GM12892 (cell line): ENCODE measurements around the gene SPOCK2.
"Not testable (repeated sequence)": the region's sequence is repeated elsewhere in the genome, so short reads cannot be mapped to it uniquely, and the experiment has no call there.

Source experiments
- DNase-seq: peaks from one replicate; pipeline ENCODE4 v3.0.0; 2011; ENCODE audit not compliant: insufficient read length
- FAIRE-seq: peaks from 2 replicates; lab custom pipeline; 2011; peaks lifted over from hg19 to GRCh38; lab: Jason Lieb, UNC
- POLR2A ChIP-seq: IDR thresholded peaks from 2 replicates; pipeline ENCODE4 v1.6.1; 2011; ENCODE audit warnings: low read depth, low read length, control low read depth
- POLR2AphosphoS5 ChIP-seq: IDR thresholded peaks from 2 replicates; pipeline ENCODE4 v1.6.1; 2011; ENCODE audit warnings: low read depth, low read length, control low read depth
- TAF1 ChIP-seq: IDR thresholded peaks from 2 replicates; pipeline ENCODE4 v1.6.1; 2011; ENCODE audit warnings: low read depth, mild to moderate bottlenecking, control low read depth, low read length, borderline replicate concordance

The SPOCK2 gene

DNA sequence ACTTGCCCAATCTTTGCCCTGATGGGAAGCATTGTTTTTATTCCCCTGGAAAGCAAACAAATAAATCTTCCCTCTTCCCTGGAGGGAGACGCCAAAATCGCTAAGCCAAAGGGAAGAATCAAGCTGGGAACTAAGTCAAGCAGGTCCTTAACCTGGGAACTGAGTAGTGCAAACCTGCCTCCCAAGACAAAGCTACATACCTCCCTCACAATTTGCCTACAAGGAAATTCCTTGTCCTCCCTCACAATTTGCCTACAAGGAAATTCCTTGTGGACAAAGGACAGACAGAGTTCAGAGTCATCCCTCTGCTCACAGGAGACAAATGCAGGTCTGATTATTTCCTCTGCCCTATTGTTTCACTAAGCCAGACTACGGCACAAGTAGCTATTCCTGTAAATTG, 50.5 kb downstream of the SPOCK2 start:
- FAIRE-seq: no peak
- TF ChIP-seq TAF1 (no peak), POLR2A (no peak), POLR2AphosphoS5 (no peak)
- DNase-seq: no peak

DNA sequence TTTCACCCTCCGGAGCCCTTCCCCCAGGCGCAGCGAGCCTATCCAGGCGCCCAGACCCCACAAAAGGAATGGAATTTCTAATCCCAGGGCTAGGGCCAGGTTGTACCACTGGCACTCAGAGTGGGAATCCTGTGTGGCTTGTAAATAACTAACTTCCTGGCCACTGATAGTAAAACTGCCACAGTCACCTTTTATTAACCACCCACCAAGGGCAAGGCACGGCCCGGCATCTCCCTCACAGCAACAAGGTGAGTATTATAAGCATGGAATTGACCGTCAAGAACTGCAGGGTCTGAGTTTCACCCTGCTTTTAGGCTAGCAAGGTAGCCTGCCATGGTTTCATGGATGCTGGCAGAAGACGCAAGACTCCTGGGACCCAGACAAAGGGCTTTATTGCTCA, 51.1 kb downstream of the SPOCK2 start:
- no peak for DNase-seq
- TF ChIP-seq POLR2A (no peak), POLR2AphosphoS5 (no peak), TAF1 (no peak)
- FAIRE-seq: no peak

DNA sequence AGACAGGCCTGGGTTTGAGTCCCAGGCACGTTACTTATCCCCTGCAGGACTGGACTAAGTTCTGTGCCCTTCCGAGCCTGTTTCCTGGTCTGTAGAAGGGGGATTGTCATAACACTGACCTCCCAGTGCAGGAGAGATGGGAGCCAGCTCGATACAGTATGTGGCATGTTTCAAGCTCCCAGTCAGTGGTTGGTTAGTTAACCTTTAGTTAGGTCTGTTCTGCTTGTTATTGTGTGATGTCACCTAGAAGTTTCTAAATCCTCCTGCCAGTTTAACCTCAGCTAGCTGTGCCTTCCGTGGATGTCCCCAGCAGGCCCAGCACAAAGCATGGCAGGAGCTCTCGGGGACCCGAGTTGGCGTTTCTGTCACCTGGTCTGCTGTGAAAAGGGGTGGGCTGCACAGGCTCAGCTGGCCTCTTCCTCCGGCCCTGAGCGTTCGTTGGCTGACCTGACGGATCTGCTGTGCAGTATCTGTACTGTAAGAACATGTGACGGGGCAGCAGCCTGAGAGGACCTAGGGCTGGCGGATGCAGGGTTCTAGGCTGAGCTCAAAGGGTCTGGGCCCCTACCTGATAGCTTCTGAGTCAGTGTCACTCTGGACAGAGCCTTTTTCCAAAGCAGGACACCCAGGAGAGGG, 53.0 kb downstream of the SPOCK2 start:
- FAIRE-seq (no peak), DNase-seq (no peak)
- no peak for TF ChIP-seq TAF1
- TF ChIP-seq POLR2A: no peak
- TF ChIP-seq POLR2AphosphoS5: no peak

DNA sequence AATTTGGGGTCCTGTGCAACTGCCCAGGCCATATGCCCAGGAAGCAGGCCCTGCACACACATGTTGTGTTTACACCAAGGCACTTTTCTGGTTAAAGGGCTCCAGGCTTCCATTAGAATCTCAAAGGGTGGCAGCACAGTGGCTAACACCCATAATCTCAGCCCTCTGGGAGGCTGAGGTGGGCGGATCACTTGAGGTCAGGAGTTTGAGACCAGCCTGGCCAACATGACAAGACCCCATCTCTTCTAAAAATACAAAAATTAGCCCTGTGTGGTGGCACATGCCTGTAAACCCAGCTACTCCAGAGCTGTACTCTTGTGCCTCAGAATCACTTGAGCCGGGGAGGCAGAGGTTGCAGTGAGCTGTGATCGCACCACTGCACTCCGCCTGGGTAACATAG, 53.6 kb downstream of the SPOCK2 start:
- DNase-seq (no peak), FAIRE-seq (no peak)

DNA sequence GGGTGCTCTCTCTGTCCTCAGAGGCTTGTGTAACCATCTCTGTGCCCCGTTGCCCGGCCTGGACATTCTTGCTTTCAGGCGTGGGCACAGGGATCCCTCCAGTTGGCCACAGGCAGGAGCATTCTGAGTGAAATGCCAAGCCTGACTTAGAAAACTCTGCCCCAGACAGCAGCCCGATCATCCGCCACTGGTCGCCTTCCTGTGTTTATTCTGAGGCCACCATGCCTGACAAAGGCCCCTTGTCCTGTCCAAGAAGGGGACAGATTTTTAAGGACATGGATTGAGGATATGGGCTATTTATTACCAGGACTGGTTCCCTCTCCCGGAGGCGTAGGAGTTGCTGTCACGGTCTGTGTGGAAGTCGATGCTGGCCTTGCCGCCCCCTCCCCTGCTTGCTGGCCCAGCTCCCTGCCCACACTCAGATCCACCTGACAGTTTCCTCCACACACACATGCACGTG, 54.3 kb downstream of the SPOCK2 start:
- DNase-seq (no peak), FAIRE-seq (no peak)
- TF ChIP-seq POLR2A: no peak
- TF ChIP-seq TAF1: no peak
- no peak for TF ChIP-seq POLR2AphosphoS5

More for the DNA sequence above, 53.6 kb downstream of the SPOCK2 start:
- TF ChIP-seq POLR2AphosphoS5: no peak
- no peak for TF ChIP-seq POLR2A
- no peak for TF ChIP-seq TAF1

DNA sequence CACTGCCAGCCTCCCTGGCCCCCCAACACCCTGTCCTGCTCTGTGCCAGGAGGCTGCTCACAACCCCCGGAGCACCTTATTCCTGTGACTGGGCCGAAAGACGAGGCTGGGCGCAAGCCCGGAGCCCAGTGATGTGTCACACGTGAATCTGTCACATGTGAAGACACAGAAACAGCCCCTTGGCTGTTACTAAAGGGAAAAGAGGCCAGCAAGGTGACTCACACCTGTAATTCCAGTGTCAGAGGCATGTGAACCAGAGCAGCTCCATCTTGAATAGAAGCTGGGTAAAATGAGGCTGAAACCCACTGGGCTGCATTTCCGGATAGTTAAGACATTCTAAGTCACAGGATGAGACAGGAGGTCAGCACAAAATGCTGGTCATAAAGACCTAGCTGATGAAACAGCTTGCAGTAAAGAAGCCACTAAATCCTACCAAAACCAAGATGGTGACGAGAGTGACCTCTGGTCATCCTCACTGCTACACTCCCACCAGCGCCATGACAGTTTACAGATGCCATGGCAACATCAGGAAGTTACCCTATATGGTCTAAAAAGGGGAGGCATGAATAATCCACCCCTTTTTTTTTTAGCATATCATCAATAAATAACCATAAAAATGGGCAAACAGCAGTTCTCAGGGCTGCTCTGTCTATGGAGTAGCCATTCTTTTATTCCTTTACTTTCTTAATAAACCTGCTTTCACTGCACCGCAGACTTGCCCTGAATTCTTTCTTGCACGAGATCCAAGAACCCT, 55.8 kb downstream of the SPOCK2 start:
- DNase-seq, FAIRE-seq: not testable (repeated sequence)

DNA sequence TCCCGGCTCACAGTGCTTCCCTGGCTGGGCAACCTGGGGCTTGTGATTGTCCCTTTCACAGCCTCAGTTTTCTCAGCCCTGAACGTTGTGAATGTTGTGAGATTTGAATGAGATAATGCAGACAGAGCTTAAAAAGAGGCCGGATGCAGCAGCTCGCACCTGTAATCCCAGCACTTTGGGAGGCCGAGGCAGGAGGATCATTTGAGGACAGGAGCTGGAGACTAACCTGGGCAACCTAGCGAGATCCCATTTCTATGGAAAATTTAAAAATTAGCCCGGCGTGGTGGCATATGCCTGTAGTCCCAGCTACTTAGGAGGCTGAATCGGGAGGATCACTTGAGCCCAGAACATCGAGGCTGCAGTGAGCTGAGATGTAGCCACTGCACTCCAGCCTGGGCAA, 56.6 kb downstream of the SPOCK2 start:
- TF ChIP-seq POLR2A (no peak), POLR2AphosphoS5 (no peak), TAF1 (no peak)
- FAIRE-seq (no peak), DNase-seq (no peak)

DNA sequence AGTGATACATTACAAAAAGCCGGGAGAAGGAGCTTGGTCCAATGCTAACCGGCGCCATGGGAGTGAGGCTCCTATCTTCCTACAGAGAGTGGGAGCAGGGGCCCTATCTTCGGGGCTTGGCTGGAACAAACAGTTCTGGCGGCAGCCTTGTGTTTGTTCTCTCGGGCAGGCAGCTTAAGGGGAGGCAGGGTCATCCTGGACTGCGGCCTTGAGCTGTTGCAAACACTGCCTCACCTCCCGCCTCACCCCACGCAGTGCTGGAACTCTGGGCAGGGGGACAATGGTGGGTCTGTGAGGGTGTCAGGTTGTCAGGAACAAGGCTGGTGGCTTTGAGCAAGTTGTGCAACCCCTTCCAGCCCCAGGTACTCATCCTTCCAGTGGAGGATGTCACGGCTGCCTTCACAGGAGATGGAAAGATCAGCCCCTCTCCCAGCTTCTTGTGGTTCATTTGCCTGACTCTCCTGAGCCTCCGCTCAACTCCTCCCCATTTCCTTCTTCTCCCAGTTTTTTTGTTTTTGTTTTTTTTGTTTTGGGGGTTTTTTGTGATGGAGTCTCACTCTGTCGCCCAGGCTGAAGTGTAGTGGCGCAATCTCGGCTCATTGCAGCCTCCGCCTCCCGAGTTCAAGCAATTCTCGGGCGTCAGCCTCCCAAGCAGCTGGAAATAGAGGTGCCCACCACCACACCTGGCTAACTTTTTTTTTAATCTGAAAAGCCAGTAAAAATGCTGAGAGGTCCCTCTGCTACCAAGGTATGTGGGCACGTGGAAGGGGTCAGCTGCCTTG, 57.4 kb downstream of the SPOCK2 start:
- FAIRE-seq (no peak), DNase-seq (no peak)
- no peak for TF ChIP-seq POLR2AphosphoS5
- no peak for TF ChIP-seq POLR2A
- TF ChIP-seq TAF1: no peak

DNA sequence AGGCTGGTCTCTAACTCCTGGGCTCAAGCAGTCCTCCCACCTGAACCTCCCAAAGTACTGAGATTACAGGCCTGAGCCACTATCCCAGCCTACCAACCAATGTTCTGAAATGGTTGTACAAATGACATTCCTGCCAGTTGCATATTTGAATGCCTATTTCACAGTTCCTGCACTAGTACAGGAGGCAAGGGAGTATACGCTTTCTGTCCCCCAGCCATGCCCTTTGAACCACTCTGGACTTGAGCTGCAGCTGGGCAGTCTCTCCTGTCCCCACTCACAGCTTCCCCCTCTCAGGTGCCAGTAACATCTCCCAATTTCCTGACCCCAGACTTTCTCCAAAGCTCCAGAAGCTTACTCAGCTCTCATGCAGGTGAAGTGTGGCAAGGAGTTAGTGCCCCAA, 58.9 kb downstream of the SPOCK2 start:
- no peak for DNase-seq
- TF ChIP-seq TAF1: no peak
- TF ChIP-seq POLR2A: no peak
- TF ChIP-seq POLR2AphosphoS5: no peak
- no peak for FAIRE-seq

DNA sequence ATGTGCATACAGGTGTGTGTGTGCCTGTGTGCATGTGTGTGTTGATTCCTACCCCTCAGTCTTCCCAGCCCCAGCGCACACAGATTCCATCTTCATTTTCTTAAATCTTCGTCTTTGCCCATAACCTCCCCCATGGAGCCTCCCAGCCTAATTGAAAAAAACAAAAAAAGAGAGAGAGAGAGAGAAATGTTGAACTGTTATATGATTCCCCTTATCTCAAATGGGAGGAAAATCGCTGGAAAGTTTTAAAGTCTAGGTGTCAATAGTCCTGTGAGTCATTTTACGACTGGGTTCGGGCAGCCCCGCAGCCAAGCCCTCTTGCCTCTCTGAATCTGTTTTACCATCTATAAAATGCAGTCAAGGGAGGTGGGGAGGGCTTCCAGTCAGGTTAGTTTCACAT, 60.9 kb downstream of the SPOCK2 start:
- no peak for FAIRE-seq
- no peak for DNase-seq
- no peak for TF ChIP-seq POLR2A
- no peak for TF ChIP-seq POLR2AphosphoS5
- no peak for TF ChIP-seq TAF1

DNA sequence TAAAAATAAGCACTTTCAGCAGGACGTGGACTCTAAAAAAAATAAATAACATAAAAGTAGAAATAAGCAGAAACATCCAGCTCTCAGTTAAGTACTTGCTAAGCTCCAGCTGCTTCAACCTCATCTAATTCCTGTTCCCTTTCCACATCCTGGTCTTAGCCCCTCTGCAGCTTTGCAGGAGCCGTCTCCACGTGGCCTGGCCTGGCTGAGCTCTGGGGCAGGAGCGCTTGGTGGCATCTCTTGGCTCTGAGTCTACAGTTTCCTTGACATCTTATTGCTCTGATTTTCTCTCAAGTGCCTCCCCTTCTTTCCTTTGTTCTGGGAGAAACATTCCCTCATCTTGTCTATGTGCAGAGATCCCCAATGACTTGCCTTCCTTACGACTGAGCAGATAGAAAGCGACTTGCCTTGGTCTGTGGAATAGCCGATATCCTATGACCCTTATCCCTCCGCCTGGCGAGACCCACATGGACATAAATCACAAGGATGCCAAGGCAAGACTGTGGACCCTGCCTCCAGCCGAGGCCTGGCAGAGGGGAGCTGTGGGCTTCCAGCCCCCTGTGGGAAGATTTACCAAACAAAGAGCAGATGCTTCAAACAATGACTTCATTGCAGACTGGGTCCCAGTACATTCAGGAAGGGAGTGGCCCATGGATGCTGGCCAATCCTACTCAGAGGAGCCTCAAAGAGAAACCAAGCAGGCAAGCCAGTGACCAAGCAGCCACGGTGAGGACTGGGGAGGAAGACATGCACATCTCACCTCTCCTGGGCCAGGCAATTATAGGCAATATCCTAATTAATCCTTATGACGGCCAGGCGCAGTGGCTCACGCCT, 61.9 kb downstream of the SPOCK2 start:
- no peak for TF ChIP-seq POLR2AphosphoS5
- no peak for TF ChIP-seq POLR2A
- no peak for TF ChIP-seq TAF1
- no peak for DNase-seq
- FAIRE-seq: no peak
